ENCODE measurements around the gene C14orf119.

Gene C14orf119

DNA sequence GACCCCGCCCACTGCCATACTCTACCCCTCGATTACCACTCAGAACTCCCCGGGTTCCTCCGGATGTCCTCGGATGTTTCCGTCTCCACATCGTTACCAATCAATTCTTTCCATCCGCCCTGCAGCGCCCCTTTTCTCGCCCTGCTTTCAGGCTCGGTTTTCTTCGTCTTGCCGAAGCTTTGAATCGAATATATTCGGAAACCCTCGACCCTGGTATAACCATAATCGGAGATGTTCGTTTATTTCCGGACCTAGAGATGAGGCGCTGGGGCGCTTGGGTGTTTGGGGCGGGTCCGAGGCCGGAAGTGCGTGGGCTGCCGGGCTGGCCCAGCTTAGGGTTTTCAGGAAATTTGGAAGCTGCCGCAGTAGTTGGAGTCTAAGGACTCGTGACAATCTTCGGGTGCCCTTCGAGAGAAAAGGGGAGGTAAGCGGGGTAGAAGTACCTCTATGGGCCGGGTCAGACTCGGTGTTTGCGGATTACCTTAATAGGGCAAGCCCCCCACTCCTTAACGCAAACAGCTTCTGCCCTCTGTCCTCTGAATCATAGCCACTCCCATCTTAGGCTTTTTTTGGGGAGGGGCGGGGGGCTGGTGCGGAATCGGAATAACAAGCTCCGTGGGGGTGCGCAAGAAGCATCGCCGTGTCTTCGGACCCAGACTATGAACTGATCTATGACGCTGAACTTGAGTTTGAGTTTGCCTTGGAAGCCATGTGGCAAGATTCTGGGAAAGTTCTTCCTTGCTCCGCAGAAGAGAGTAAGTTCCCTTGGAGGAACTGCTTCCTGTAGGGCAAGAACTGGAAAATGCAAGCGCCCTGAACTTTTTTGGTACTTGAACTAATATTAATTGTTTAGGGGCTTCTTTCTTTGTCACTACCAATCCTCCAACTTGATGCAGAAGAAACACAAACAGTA lies at the start of gene C14orf119:
C14orf119 (plus strand) TSS at position 310 of the 913 bp plus-strand sequence. CDS start 2,154 bp downstream, outside the sequence.
- peak; percentile 99 to 100 for DNase-seq (ENCODE audit: low read depth in 2 of 2)

GRCh38 chr14:23047034-23047634 lies 48.2 kb upstream of the C14orf119 start:
- DNase-seq (ENCODE audit: low read depth in 2 of 2): no peak

DNA sequence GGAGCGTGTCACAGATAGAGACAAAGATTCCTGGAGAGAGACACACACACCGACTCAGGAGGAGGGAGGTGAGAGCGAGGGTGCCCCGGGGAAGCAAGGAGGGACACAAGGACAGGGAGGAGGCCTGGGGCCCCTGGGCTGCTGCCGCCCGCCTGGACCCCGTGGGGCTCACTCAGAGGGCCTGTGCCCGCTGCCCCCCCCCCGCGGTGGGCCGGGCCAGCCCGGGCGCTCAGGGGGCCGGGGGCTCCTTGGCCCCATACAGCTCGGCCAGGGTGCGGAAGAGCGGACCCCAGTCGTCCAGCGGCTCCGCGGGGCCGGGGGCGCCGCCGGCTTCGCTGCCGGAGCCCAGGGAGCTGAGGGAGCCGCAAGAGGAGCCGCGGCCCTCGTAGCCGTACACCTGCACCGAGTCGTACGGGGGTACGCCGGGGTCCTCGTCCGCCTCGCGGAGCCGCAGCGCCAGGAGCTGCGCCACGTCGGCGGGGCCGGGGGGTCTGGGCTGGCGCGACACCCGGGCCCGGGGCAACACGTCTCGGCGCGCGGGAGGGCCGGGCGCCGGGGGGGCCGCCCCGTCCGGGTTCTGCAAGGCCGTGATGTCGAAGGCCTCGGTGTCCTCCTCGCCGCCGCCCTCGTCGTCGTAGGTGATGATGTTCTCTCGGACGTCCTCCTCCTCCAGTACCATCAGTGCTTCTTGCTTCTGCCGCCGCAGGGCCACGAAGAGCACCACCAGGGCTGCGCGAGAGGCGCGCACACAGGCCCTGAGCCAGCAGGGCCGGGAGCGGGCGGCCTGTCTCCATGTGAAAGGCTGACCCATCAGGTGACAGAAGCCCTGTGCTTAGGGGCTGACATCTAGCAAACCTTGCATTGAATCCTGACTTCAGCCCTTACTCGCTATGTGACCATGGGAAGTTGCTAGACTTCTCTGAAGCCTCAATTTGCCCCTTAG lies 47.3 kb upstream of the C14orf119 start:
- DNase-seq (ENCODE audit: low read depth in 2 of 2): no peak

GRCh38 chr14:23049011-23049410 lies 46.3 kb upstream of the C14orf119 start:
- DNase-seq (ENCODE audit: low read depth in 2 of 2): no peak

- DNase-seq (ENCODE audit: low read depth in 2 of 2): no peak
Observed at GRCh38 chr14:23051141-23052057, 43.9 kb upstream of the C14orf119 start.

DNA sequence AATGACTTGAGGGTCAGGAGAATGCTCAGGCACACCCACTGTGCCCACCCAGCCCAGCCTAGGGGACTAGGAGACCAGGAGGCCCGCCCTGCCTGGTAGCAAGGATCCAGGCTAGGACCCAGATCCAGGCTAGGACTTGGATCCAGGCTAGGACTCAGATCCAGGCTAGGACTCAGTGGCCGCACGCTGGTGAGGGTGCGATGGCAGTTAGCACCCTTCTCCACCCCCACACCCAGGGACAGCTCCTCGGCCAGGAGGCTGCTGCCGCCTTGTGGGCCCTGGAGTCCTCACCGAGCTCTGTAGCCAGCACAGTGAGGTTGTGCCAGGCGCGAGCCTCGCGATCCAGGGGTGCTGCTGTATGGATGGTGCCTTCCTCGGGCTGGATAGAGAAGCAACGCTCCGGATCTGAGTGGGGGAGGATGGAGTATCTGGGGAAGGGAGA lies 43.1 kb upstream of the C14orf119 start:
- DNase-seq (ENCODE audit: low read depth in 2 of 2): no peak

DNA sequence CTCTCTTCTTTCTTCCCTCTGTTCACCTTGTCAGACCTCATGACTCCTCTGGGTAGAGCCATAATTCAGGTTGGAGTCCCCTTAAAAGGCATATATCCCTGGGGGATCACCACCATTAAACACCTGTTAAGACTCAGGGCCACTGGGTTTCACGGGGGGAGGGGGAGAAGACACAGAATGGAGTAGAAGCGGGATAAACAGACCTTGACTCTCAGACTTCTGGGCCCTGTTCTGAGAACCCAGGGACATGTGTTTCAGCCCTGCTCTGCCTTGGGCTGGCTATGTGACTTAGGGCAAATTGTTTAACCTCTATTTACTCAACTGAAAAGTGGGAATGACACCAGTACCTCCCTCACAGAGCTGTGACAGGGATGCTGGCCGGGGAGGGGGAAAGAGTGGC lies 42.6 kb upstream of the C14orf119 start:
- DNase-seq (ENCODE audit: low read depth in 2 of 2): no peak

DNA sequence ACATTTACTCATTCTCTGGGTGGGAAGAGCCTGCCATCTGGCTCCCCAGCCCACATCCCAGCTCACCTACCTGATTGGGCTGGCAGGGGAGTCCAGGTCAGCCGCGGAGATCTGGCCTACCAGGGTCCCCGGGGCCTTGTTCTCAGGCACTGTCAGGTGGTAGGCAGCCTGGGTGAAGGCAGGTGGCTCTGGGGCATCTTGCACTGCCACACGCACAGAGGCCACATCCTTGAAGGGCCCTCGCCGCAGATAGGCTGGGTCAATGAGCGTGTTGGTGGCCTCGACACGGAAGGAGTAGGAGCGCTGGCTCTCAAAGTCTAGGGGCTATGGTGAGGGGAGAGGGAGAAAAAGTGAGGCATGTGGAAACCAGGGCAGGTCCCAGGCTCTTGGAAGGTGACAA lies 41.9 kb upstream of the C14orf119 start:
- DNase-seq (ENCODE audit: low read depth in 2 of 2): no peak

DNA sequence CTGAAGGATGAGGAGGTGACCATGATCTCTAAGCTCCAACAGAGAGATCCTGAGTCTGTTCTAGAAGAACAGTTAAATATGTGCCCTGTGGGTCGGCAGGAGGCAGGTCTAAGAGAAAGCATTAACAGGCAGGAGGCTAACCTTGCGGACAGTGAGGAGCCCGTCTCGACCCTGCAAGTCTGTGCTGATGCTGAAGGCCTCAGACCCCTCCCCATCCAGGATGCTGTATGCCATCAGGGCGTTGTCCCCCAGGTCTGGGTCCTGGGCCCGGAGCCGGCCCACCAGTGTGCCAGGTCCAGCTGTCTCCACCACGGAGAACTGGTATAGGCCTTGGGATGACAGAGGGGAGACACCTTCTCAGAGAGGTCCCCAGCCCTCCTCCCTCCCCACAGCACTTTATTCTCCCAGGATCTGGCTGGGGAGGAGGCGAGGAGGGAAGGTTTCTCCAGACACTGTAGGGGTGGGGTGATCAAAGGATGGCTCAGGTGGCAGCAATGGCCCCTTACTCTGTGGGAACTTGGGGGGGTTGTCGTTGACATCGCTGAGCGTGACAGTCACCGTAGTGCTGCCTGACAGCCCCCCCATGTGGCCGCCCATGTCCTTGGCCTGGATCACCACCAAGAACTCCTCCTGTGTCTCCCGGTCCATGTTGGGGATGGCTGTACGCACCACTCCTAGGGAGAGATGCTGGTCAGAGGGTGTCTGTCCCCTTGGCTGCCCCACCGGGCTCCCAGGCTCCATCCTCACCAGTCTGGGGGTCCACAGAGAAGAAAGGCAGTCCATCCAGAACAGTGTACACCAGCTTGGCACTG lies 41.1 kb upstream of the C14orf119 start:
- no peak for DNase-seq (ENCODE audit: low read depth in 2 of 2)

GRCh38 chr14:23055147-23055550 lies 40.2 kb upstream of the C14orf119 start:
- DNase-seq (ENCODE audit: low read depth in 2 of 2): no peak

DNA sequence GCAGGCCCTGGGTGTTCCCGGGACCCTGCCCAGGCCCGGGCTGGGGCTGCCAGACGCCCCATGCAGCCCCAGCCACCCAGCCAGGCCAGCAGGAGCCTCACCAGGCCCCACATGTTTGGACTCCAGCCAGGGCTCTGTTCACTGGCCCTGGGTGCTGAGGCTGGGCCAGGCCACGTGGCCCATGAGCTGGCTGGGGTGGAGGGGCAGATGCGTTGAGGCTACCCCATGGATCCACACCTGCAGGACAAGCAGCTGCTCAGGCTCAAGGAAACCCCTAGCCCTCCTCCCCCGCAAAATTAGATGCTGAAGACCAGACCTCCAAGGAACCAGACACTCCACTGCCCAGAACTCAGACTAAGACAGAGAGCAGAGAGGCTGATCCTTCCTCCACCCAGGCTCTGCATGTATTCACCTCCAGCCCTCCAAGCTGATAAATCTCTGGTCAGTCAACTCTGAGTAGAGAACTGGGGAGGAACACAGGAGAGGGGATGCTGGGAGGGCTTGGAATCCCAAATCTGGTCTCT lies 39.6 kb upstream of the C14orf119 start:
- no peak for DNase-seq (ENCODE audit: low read depth in 2 of 2)

DNA sequence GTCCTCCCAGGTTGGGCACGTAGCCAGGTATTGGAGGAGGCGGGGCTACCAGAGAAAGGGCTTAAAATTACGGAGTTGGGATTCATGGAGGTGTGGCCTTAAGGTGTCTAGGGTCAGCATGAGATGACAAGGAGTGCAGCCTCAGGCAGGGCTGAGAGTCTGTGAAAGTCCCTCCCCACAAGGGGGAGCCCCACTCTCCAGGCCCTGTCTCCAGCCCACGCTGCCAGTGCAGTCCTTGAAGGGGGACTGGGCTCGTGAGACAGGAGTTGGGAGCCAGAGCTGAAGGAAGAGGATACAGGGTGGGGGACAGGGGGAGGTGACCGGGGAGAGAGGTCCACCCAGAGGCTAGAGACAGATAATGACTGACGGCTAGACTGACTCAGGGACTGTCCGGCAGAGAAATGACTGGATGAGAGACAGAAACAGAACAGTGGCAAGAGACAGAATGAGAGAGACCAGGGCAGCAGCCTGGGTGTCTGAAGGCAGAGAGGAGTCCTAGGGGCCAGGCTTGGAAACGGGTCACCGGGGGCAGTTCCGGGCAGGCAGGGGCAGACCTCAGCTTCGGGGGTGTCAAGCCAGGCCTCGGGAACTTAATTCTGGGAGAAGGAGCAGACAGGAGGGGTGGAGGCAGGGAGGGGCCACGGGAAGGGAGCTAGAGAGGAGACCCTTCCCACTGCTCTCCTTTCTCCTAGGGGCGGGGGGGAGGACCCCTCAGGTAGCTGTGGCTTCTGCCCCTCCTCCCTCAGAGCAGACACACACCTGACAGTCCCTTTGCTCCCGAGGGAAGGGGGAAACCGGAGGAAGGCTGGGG lies 39.0 kb upstream of the C14orf119 start:
- peak; percentile 15 to 30 for DNase-seq (ENCODE audit: low read depth in 2 of 2)

DNA sequence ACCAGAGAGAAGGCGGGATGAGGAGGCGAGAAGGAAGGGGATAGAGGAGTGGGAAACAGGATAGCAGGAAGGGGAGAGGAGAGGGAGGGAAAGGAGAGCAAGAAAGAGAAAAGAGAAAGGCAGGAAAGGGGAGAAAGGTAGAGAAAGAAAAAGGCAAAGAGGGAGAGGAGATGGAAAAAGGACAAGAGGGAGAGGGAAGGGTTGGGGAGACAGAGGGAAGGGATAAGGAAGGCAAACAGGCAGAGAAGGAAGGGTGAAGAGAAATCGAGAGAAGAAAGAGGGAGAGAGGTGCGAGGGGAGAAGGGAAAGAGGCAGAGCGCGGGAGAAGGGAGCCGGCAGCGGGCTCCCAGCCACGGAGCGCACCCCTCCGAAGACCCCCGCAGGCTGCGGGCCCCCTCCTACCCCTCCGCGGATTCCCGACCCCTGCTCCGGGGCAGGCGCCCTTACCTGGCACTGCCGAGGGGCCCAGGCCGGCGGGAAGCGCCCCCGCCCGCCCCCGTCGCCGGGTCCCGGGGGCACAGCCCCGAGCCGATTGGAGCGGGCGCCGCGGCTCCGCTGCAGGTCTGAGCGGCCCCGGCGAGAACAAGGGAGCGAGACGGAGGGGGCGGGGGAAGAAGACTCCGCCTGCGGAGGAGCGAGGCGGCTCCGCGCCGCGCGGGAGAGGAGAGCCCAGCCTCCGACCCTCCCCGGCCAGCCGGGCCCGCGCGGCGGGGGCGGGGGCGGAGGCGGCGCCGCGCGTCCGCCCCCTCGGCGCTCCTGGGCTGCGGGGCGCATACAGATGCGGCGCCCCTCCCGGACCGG lies 38.1 kb upstream of the C14orf119 start, which contains the start of gene CDH24:
CDH24 (minus strand) TSS at position 565 of the 801 bp plus-strand sequence. CDS start 1,787 bp downstream, outside the sequence.
- peak; percentile 32 to 35 for DNase-seq (ENCODE audit: low read depth in 2 of 2)

DNA sequence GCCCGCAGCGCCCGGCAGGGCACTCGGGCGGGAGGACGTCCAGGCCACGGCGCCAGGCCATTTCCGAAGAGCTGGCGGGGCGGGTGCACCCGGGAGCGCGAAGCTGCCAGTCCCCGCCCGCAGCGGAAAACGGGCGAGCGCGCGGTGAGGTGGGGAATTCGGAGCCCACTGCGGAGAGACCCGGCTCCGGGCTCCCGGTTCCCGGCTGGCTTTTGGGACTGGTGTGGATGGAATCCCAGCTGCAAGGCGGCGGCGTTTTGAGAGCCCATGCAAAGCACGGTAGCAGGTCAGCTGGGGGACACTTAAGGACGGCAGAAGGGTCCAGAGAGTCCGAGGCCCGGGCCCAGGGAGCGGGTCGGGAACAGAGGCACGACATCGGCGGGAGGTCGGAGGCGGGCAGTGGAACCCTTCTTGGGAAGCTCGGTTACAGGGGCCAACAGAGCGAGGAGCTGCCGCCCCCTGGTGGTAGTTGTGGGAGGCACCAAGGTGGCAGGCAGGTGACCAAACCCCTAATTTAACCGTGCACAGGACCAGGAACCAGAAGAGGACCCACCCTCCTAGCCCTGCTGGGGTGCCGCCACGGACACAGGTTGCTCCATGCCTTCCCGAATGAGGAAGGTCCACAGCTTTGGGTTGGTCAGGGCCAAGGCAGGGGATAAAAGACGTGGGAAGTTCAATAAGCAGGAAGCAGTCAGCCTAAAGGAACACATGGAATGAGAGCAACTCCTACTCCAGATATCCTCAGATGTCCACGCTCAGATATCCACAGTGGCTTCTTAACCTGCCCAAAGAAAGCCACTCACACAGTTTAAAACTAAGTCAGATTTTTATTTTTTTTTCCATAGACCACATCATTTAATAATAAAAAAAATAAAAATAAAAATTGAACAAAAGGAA lies 37.3 kb upstream of the C14orf119 start:
- DNase-seq (ENCODE audit: low read depth in 2 of 2): peak; percentile 46 to 61

DNA sequence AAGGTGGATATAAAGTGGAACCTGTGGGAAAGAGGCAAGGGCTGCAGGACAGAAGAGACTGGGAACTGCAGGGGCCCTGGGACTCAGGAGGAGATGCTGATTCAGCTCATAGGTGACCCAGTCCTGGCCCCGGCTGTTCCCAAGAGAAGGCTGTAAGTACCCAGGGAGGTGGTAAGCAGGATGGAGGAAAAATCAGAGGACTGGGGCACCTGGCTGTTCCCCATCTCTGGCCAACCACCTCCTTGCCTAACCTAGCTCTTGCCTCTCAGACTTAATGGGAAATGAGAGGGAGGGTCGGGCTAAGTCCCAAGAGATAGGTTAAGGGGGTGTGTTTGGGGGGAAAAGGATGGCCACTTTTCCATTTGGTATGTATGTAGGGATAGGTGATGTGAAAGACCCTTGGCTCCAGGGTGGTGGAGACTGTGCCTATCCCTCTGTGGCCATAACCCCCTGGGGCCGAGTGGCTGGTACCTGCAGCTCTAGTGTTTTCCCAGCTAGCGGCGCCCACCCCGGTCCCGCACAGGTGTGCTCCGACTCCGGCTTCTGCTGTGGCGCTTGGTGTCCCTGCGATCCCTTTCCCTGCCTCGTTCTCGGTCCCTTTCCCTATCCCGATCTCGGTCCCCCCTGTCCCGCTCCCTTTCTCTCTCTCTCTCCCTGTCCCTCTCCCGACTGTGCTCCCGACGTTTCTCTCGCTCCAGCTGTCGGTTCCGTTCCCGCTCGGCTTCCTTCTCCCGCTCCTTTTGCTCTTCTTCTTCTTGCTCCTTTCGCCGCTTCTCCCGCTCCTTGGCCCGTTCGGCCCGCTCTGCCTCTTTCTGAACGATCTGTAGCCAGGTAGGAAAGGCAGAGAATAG lies 36.4 kb upstream of the C14orf119 start:
- DNase-seq (ENCODE audit: low read depth in 2 of 2): no peak

Data from fibroblast of skin of left quadriceps (primary cell).